Activated CD4-positive, alpha-beta T cell treated with anti-CD3 and anti-CD28 coated beads, Interleukin-2, Interleukin-4, amounts not matched to agents 100 ng/mL and 50 ng/mL, durations not matched to agents 16 hours and 8 hours (primary cell): ENCODE results near the gene AQP7.
"Not testable (repeated sequence)": the region's sequence is repeated elsewhere in the genome, so short reads cannot be mapped to it uniquely, and the experiment has no call there.

Experiments used
- DNase-seq: peaks from one replicate; pipeline ENCODE4 v3.0.0-alpha.2; 2020; ENCODE audit warnings: low spot score

Gene AQP7

GRCh38 chr9:33433871-33434270, 31.5 kb upstream of the AQP7 start:
- no peak for DNase-seq

DNA sequence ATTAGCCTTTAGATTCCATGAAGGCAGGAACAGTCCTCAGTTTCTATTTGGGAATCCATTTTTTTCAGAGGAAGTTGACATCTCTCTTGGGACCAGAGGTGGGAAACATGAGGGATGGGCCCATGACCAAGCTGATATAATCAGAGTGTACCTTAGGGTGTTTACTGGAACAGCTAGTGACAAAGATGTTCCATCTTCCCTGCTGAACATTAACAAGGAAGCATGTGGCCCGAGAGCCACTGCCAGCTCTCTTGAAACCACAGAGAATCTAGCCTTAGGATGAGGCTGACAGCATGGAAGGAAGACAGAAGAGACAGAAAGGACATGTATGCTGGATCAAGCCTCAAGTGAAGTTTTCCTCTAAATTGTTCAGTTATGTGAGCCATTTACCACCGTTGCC, 29.1 kb upstream of the AQP7 start:
- DNase-seq = no peak

GRCh38 chr9:33430942-33431341, 28.6 kb upstream of the AQP7 start:
- no peak for DNase-seq

- no peak for DNase-seq
These were observed 27.1 kb upstream of the AQP7 start for GRCh38 chr9:33429256-33429985.

GRCh38 chr9:33426843-33427293, 24.5 kb upstream of the AQP7 start:
- DNase-seq = no peak

GRCh38 chr9:33425128-33425533, 22.8 kb upstream of the AQP7 start:
- no peak for DNase-seq

GRCh38 chr9:33424492-33424891, 22.1 kb upstream of the AQP7 start:
- not testable (repeated sequence) for DNase-seq

GRCh38 chr9:33424043-33424442, 21.7 kb upstream of the AQP7 start:
- not testable (repeated sequence) for DNase-seq

DNA sequence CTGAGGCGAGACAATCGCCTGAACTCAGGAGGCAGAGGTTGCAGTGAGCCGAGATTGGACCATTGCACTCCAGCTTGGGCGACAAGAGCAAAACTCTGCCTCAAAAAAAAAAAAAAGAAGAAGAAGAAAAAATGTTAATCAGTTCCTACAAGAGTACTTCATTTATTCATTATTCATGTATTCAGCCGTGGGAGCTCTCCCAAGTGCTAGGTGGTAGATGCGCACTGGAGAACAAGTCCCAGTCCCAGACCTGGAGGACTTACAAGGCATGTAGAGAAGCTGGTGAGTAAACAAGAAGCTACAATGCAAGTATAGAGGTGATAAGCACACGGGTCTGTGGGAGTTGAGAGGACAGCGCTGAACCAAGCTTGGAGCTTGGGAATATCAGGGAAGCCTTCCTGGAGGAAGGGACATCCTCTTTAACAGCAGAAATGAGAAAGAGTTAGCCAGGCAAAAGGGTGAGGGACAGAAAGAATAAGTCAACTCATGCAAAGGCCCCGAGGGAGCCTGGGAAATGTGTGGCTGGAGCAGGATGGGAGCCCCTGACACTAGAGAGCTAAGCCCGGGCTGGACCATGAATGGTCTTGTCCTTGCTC, 17.4 kb upstream of the AQP7 start:
- no peak for DNase-seq

DNA sequence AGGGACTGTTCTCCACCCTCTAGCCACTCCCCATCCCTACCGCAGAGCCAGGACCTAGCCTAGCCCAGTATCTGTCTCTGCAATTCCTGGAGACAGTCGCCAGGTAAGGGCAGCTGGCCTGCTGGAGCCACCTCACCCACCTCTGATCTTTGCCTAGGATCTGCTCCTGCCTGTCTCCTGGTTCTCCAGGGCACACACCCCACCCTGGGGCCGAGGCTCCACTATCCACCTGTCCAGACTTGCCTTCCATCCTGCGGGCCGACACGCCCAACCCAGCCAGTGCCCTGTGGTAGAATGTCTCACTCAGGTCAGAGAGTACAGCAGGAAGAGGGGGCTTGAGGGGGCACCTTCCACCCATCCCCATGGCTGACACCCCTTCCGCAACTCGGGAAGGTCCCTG, 15.7 kb upstream of the AQP7 start:
- no peak for DNase-seq

- DNase-seq = no peak
These were observed 14.6 kb upstream of the AQP7 start for GRCh38 chr9:33416996-33417395.

DNA sequence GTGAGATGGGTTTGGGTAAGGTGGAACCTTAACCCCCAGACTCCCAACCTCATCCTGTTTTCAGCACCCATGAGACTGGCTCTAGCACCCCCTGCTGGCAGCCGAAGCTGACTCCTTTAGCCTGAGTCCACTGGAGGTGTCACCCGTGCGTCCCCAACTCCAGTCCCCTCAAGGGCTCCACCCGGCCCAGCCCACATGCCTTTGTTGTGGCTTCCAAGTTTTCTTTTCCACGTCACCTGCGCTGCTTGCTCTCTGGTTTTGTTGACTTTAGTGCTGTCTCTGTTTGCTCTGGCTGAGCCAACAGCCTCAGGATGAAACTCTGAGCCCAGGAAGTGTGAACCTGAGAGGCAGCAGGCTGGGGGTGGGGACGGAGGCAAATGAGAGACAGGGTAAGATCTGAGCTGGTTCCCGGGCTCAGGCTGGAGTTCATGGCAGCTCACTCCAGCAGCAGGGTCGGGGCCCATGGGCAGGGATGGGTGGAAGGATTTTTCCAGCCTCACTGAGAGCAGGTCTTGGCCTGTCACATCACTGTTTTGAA, 13.2 kb upstream of the AQP7 start:
- DNase-seq = peak; percentile 91

DNA sequence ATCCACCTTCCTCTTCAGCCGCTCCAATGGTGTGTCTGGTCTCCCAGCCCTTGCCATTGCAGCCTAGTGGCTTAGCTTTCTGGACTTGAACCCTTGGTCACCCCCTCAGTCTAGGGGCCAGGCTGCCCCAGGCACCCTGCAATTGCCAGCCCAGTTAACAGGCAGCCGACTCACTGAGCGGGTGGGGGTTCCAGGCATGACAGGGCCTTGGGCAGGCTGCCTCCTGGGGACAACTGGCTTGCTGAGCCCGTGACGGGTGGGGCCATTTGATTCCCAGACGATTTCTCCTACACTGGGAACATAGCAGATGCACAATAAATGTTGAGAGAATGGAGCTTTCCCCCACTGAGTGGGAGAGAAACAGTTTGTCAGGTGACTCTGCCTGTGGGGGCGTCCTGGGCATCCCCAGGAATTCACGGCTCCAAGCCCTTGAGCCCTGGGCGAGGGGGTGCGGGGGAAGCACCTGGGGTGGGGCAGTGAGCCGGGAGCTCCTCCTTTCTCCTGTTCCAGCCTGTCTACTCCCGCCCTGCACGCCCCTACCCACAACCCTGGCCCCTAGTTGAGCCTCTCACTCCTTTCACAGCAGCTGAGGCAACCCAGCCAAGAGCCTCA, 12.6 kb upstream of the AQP7 start:
- no peak for DNase-seq

GRCh38 chr9:33414268-33414667, 11.9 kb upstream of the AQP7 start:
- DNase-seq = no peak

DNA sequence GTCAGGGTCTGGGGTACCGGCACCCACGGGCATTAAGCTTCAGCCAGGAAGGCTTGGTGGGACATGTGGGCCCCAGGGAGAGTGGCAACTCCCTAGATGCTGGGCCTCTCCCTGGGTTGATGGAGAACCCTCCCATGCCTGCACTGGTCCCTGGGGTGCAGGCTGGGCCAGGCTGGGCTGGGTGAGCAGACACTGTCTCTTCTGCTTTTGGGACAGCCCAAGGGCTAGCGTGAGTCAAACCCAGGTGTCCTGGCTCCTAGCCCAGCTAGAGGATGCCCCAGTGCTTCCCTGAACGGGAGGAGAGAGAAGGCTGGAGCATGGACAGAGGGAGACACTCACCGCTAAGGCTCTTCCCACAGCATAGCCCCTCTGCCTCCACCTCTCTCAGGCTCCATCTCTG, 5.7 kb upstream of the AQP7 start:
- DNase-seq = no peak

DNA sequence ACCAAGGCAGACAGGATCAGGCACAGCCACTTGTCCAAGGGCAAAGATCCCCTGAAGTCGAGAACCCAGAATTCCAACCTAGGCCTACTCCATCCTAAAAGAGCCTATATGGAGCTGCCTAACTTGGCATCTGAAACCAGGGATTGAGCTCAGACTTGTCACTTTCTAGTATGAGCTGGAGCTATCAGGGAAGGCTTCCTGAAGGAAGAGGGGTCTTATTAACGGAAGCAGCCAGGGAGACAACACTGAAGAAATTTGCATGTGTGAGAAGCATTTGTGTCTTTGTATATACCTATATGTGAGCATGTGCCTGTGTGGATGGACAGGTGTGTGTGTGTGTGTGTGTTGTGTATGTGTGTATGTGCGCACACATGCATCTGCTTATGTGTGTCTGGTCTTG, 4.7 kb upstream of the AQP7 start:
- no peak for DNase-seq

DNA sequence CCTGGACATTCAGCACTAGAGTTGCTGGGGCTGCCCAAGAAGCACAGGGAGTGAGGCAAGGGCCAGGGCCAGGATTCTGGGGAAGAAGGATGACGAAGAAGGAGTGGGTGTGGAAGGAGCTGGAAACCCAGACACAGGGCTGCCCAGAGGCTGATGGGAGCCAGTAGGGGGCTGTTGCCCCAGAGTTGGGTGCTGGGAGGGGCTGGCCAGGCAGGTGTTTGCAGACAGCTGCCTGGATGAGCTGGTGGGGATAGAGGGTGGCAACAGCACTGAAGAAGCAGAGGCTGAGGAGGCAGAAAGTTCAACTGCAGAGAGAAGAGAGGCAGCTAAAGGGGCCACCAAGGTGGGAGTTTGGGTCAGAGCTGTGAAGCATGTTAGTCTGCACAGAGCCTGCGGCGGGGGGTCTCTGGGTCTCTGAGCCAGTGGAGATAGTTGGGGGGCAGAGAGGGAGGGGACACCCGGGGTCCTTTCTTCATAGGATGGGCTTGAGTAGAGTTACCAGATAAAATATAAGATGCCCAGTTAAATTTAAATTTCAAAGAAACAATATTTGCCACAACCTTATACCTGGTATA, 2.5 kb upstream of the AQP7 start:
- no peak for DNase-seq

- no peak for DNase-seq
These were observed 1.8 kb upstream of the AQP7 start for GRCh38 chr9:33403941-33404787.

DNA sequence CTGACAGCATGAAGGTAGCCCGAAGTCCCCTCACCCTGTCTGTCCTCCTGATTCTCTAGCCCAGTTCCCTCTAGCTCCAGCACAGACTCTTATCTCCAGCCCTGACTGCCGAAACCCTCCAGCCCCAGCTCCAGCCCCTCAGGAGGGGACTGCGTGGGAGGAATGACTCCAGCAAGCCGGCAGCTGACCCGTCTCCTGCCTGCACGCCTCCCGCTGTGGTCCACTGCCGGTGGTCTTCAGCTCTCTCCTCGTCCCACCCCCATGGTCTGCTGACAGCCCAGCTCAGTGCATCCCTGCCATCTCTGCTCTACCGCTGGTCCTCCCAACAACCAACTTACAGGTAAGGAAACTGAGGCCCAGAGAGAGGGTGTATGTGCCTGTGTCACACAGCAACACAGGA, 559 bp downstream of the AQP7 start:
- not testable (repeated sequence) for DNase-seq

GRCh38 chr9:33399047-33399446, 3.3 kb downstream of the AQP7 start:
- not testable (repeated sequence) for DNase-seq

DNA sequence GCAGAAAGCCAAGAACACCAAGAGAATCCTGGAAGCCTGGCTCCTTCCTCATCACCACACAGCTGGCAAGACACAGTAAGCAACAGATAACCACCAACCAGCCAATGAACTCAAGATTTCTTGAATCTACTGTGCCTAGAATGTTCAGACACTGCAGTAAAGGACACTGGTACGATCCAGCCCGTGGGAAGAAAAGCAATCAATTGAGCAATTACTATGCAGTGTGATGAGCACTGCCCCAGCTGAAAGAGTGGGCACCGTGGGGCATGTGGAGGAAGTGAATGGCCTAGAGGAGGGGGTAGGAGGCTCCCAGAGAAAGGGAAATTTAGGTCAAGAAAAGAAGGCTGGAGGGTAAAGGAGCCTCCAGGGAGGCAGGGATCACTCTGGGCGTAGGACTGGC, 4.6 kb downstream of the AQP7 start:
- DNase-seq = not testable (repeated sequence)
